HG03457 (cell line): ENCODE data around the gene SCN4A.

Source experiments
- ATAC-seq: cut with Tn5 transposase; IDR thresholded peaks from one replicate; pipeline ENCODE4 v1.9.1; 2021; ENCODE audit warnings: moderate number of reproducible peaks; ENCODE audit not compliant: unreplicated experiment

Gene SCN4A

GRCh38 chr17:64002658-64003525 is 30.2 kb upstream of the SCN4A start:
- no peak for ATAC-seq

GRCh38 chr17:64001763-64002529 is 29.2 kb upstream of the SCN4A start:
- ATAC-seq, result no peak

GRCh38 chr17:64001091-64001579 is 28.4 kb upstream of the SCN4A start:
- no peak for ATAC-seq

- ATAC-seq, result no peak
Measured at GRCh38 chr17:63999680-64000531, 27.2 kb upstream of the SCN4A start.

GRCh38 chr17:63998721-63999679 is 26.3 kb upstream of the SCN4A start:
- no peak for ATAC-seq

- ATAC-seq, result no peak
Measured at GRCh38 chr17:63998050-63998720, 25.5 kb upstream of the SCN4A start, which contains the start of gene PRR29. Gene PRR29 (plus strand): TSS chr17:63998351. CDS start chr17:63998365, 14 bp downstream.

- no peak for ATAC-seq
Measured at GRCh38 chr17:63997341-63998048, 24.8 kb upstream of the SCN4A start.

GRCh38 chr17:63996430-63997182 is 23.9 kb upstream of the SCN4A start:
- no peak for ATAC-seq

GRCh38 chr17:63995626-63996025 is 22.9 kb upstream of the SCN4A start:
- ATAC-seq, result no peak

DNA sequence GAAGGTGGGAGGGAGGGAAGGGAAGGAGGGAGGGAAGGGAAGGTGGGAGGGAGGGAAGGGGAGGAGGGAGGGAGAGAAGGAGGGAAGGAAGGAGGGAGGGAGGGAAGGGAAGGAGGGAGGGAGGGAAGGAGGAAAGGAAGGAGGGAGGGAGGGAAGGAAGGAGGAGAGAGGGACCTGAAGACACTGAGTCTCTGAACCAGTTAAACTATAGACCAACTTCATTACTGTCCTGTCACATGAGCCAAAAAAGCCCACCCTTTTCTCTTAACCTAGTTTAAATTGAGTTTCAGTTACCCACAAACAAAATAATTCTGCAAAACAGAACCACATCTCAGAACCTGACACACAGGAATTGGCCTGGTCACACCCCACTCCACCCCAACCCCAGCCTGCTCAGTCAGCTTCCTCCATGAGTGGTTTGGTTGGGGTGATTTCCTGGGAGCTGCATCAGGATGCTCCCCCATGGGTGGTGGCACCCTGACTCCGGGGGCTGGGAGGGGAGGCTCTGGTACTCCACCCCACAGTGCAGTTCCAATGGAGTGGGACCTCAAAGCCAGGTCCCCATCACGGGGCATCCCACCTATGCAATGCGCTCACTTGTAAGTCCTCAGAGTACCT is 20.8 kb upstream of the SCN4A start:
- no peak for ATAC-seq

GRCh38 chr17:63991611-63992010 is 18.9 kb upstream of the SCN4A start:
- ATAC-seq, result no peak

DNA sequence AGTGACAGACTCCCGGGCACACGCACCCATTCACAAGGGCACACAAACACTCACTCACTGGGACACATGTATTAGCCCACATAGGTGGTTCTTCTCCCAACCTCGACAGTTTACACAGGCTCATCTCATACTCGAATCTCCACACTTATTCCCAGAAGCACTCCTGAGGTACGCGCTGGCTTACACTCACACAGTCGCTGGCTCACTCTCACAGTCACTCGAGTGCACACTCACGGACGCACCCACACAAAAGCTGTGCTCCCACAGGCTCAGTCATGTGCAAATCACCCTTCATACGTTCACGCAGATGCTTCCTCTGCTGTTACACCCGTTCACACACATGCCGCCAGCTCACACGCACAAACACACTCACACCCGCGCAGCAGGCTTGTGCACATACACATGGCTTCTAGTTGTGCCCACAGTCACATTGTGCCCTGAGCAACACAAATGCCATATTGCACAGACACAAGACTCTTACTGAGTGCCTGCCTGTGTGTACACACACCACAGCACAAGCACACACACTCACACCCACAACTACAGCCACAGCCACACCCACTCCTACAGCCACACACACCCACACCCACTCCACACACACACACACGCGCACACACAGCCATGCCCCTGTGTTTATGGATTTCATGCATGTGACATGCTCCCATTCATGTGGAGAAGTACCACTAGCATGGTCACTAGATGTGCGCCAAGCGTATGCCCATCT is 17.1 kb upstream of the SCN4A start:
- ATAC-seq, result no peak

- ATAC-seq, result no peak
Measured at GRCh38 chr17:63988741-63989621, 16.3 kb upstream of the SCN4A start.

- no peak for ATAC-seq
Measured at GRCh38 chr17:63988127-63988478, 15.4 kb upstream of the SCN4A start.

- ATAC-seq, result no peak
Measured at GRCh38 chr17:63987221-63988126, 14.8 kb upstream of the SCN4A start.
